ENCODE data around the gene LRRC70.
"Not testable (repeated sequence)": the region's sequence is repeated elsewhere in the genome, so short reads cannot be mapped to it uniquely, and the experiment has no call there.

The LRRC70 gene, protein sequence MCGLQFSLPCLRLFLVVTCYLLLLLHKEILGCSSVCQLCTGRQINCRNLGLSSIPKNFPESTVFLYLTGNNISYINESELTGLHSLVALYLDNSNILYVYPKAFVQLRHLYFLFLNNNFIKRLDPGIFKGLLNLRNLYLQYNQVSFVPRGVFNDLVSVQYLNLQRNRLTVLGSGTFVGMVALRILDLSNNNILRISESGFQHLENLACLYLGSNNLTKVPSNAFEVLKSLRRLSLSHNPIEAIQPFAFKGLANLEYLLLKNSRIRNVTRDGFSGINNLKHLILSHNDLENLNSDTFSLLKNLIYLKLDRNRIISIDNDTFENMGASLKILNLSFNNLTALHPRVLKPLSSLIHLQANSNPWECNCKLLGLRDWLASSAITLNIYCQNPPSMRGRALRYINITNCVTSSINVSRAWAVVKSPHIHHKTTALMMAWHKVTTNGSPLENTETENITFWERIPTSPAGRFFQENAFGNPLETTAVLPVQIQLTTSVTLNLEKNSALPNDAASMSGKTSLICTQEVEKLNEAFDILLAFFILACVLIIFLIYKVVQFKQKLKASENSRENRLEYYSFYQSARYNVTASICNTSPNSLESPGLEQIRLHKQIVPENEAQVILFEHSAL

DNA sequence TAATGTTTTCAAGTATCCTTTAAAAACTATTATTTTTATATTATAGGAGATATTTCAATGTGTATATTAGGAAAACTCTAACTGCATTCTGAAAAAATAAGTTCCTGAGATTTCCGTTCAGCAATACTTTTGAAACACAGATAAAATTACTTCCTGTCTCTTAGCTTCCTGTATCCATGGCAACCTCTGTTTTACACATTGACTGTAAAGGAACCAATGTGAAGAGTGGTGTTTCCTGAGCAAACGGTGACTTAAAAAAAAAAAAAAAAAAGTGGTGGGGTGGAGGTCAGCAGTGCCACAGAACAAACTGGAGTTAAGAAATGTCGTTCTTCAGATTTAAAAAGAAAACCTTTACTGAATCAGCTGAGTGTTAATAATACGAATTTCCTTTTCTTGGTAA lies at the start of gene LRRC70:
TSS of gene LRRC70 (plus strand) at position 280 of the 400 bp plus-strand sequence. CDS start 620 bp downstream, outside the sequence.
- no peak for DNase-seq

DNA sequence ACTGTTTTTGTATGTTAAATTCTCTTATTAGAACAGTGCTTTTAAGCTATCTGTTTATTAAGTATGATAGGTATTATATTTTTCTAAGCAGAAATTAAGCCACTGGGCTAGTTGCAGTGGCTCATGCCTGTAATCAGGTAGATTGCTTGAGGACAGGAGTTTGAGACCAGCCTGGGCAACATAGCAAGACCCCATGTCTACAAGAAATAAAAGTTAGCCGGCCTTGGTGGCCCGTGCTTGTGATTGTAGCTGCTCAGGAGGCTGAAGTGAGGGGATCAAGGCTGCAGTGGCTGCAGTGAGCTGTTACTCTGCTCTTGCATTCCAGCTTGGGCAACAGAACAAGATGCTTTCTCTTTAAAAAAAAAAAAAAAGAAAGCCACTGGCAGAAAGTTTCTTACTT lies 45.0 kb upstream of the LRRC70 start:
- no peak for DNase-seq

DNA sequence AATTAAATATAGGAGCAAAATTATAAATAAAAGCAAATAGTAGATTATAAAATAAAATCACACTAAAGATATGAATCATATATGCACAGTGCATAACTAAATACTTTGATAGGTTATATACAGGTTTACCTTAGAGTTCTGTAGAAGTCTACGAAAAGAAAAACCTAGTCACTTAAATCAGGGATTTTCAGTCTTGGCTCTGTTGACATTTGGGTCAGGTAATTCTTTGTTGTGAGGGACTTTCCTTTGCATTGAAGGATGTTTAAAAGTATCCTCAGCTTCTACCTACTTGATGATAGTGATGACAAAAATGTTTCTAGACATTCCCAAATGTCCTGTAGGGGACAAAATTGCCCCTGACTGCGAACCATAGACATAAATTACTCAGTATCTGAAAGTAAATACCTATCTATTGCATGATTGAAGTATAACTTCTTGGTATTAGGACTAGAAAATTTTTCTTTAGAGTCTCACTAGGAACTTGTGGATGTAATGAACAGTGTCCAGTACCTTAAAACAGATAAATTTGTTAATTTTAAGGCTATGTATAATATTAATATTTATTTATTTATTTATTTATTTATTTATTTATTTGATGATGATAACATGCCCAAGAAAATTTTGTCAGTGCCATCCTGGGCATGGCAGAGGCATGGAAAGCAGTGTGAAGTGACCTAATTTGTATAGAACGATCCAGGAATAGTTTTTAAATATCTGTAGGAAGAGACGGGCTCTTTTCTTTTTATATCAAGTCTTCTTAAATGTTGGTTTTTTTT lies 44.0 kb upstream of the LRRC70 start:
- no peak for DNase-seq

DNA sequence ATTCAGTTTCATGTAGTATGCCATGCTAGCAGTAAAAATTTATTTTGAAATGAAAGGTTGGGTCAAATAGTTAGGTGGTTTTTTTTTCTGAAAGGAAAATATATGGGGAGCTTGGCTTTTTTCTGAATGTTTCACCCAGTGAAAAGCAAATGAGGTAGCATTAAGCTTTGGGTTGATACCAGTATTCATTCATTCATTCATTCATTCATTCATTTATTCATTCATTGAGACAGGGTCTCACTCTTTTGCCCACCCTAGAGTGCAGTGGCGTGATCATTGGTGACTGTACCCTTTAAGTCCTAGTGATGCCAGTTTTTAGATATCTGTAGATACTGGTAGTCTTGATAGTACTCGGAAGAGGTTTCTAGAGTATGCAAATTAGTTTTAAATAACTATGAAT lies 42.4 kb upstream of the LRRC70 start:
- DNase-seq = no peak

GRCh38 chr5:62536783-62537182 lies 41.8 kb upstream of the LRRC70 start:
- DNase-seq = no peak

GRCh38 chr5:62538017-62538942 lies 40.3 kb upstream of the LRRC70 start:
- no peak for DNase-seq

DNA sequence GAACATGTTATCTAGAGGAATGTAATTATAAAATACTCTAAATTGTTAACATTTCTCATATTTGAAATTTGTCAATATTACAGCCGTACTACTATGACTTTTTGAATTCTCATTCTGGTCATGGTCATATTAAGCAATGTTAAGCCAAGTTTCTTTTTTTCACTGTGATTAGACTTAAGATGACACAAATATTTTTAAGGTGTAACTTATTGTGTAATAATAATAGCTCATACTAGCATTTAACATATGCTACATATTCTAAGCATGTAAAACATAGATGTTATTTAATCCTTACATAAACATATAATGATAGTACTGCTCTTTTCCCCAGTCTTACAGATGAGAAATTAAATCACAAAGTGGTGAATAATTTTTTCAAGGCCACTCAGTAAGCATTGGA lies 35.9 kb upstream of the LRRC70 start:
- DNase-seq = no peak

GRCh38 chr5:62547945-62548630 lies 30.5 kb upstream of the LRRC70 start:
- no peak for DNase-seq

- DNase-seq = no peak
These were observed 28.5 kb upstream of the LRRC70 start for GRCh38 chr5:62550103-62550502.

GRCh38 chr5:62555930-62556329 lies 22.7 kb upstream of the LRRC70 start:
- no peak for DNase-seq

DNA sequence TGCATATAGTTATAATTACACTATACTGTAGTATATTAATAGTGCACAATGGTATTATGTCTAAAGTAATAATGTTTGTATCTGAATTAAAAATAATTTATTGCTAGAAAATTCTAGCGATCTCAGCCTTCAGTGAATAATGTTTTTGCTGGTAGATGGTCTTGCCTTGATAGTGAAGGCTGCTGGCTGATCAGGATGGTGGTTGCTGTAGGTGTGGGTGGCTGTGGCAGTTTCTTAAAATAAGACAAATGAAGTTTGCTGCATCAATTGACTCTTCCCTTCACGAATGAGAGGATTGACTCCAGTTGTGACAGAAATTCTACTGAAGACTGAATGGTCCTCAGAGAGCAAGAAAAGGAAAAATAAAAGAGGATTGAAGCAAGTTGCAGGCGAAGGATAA lies 19.7 kb upstream of the LRRC70 start:
- no peak for DNase-seq

GRCh38 chr5:62560786-62561185 lies 17.8 kb upstream of the LRRC70 start:
- DNase-seq = no peak

GRCh38 chr5:62561896-62562295 lies 16.7 kb upstream of the LRRC70 start:
- no peak for DNase-seq

DNA sequence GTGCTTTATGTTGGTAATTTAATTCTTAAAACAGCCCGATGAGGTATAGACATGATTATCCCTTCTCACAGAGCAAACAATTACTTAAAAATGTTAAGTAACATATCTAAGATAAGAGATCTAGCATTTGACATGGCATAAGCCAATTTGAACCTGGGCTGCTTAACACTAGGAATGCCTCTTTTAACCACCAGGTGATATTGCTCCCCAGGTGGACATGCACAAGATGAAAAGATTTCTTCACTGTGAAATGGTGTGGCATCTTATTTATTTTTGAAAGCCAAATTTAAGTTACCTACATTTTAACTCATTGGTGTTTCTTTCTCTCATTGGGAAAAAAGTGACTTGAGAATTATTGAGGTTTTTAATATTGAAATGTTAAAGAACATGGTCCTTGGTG lies 15.8 kb upstream of the LRRC70 start:
- no peak for DNase-seq

DNA sequence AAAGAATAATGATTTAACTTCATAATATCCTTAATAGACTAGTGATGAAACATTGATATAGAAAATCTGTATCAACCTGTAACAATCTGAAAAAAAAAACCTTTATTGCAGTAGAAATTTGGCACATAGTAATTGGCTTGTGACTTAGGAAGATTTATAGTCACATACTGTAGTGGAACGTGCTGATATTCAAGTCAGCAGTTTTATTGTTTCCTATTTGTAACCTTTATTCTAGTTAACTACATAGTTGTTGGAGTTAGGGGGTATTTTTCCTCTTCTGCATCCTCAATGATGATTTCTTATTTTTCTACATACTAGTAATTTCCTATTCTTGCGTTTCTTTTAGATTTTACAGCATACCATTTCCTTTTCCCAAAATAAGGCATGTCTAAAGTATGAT lies 14.5 kb upstream of the LRRC70 start:
- DNase-seq = no peak

DNA sequence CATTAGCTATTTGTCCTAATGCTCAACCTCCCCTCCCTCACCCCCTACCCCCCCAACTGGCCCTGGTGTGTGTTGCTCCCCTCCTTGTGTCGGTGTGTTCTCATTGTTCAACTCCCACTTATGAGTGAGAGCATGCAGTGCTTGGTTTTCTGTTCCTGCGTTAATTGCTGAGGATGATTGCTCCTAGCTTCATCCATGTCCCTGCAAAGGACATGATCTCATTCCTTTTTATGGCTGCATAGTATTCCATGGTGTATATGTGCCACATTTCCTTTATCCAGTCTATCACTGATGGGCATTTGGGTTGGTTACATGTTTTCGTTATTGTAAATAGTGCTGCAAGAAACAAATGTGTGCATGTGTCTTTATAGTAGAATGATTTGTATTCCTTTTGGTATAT lies 12.9 kb upstream of the LRRC70 start:
- not testable (repeated sequence) for DNase-seq

- no peak for DNase-seq
These were observed 10.5 kb upstream of the LRRC70 start for GRCh38 chr5:62568143-62568542.

GRCh38 chr5:62568800-62569432 lies 9.7 kb upstream of the LRRC70 start:
- no peak for DNase-seq

DNA sequence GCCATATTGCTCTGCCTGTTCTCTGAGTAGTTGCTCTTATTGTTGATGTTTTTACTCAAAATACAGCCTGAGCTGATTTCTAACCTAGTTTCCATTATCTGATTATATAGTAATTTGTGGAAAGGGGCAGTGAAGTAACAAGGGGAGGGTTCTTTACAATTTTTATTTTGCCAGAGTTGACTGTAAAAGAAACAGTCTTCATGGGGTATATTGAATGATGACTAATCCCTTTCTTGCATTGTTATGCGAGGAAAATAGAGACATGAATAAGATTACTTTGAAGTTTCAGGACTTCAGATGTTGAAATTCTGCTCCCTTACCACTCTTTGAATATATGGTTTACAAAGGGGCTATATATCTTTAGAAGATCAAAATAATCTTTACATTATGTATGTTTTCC lies 9.1 kb upstream of the LRRC70 start:
- no peak for DNase-seq

DNA sequence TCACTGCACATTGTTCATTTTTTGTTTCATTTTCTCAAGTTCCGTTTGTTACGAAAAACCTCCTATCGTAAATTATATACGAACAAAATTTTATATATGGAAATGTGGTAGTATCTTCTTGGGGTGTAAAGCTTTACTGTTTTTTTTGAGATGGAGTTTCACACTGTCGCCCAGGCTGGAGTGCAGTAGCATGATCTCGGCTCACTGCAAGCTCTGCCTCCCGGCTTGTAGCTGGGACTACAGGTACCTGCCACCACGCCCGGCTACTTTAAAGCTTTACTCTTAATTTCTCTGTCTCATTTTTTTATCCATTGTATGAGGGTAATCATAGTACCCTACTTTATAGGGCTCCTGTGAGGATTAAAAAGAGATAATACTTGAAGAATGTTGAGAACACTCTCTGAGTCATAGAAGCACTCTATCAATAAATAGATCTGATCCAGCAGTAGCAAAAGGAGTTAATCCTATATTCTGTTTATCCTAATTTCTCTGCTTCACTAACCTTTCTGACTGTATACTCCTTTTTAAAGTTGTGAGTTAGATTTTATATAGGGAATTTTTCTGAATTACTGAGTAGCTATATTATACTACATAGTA lies 5.6 kb upstream of the LRRC70 start:
- DNase-seq = no peak

DNA sequence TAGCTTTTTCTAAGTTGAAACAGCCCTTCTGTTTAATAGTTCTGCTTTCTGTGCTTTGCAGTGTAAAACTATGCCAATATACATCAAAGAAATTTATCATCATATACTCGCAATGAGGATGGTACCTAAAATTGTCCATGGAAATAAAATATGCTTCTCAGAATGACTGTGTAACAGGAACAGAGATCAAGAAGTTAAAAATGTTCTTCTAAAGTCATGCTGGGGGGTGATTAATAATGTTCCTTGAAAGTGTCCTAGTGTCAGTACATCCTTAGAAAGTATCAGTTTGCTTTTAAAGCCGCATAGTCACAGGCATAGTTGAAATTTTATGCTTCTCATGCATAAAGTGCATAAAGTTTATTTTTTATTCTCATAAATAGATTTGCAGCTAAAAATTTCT lies 4.0 kb upstream of the LRRC70 start:
- no peak for DNase-seq

Measured in NCI-H345 (cell line).